ENCODE data around the gene CD209. TPM values are rescaled to one million over a fixed set of nuclear protein-coding genes. Genes with fewer than 3 reads are reported as not detected.

The CD209 gene
- total RNA-seq, 2 experiments from 2014 or later, result not detected

- peaks cover 19% of the 10 kb centered on the region for H3K4me1 ChIP-seq (ENCODE audit: insufficient read depth, low read length)
- Mint-ChIP-seq H3K27me3 (peaks cover 51% of the 10 kb centered on the region), H3K4me3 (no peak overlapping the region), H3K36me3 (ENCODE audit: low read depth) (no peaks in the 10 kb centered on the region), H3K9me3 (no peaks in the 10 kb centered on the region), H3K27ac (no peak overlapping the region), H3K4me1 (ENCODE audit: low read depth) (peaks cover 14% of the 10 kb centered on the region)
- H3K4me3 ChIP-seq (ENCODE audit: low read length), result no peak overlapping the region
- no peak overlapping the region for H3K27ac ChIP-seq (ENCODE audit: low read depth in 1 of 2, low read length in 2 of 2)
- CTCF ChIA-PET, result no interaction called here
- H3K36me3 ChIP-seq (ENCODE audit: insufficient read depth, low read length), result no peaks in the 10 kb centered on the region
- peaks cover 27 to 33% of the 10 kb centered on the region in 2 experiments for H3K27me3 ChIP-seq (ENCODE audit: control insufficient read depth in 1 of 2, insufficient read depth in 2 of 2, low read length in 2 of 2)
- POLR2A ChIA-PET, result no interaction called here
- H3K9me3 ChIP-seq (ENCODE audit: control insufficient read depth in 1 of 2, insufficient read depth in 1 of 2, low read length in 2 of 2), result peaks cover 0 to 24% of the 10 kb centered on the region in 2 experiments
- no peak for ATAC-seq (ENCODE audit: poor library complexity)
- intact Hi-C loops (cut with DNase I, micrococcal nuclease), result no loop called here
- no peak for TF ChIP-seq CTCF (IDR thresholded peaks at IDR 0.05)
- DNase-seq, result no peak
These were observed 14.0 kb downstream of the CD209 start for GRCh38 chr19:7733376-7733775.

GRCh38 chr19:7732045-7732444 lies 15.3 kb downstream of the CD209 start, which contains the start of gene CLEC4G:
Gene CLEC4G (minus strand): TSS chr19:7732110. CDS start chr19:7732102, 8 bp downstream.
- CTCF ChIA-PET, result no interaction called here
- no peak for ATAC-seq (ENCODE audit: poor library complexity)
- Mint-ChIP-seq H3K9me3 (no peaks in the 10 kb centered on the region), H3K4me1 (ENCODE audit: low read depth) (peaks cover 14% of the 10 kb centered on the region), H3K4me3 (no peak within 1 kb of the TSS), H3K27ac (no peak within 1 kb of the TSS), H3K36me3 (ENCODE audit: low read depth) (no peaks in the 10 kb centered on the region), H3K27me3 (peaks cover 59% of the 10 kb centered on the region)
- Histone ChIP-seq H3K27ac (ENCODE audit: low read depth in 1 of 2, low read length in 2 of 2) (no peak within 1 kb of the TSS), H3K36me3 (ENCODE audit: insufficient read depth, low read length) (no peaks in the 10 kb centered on the region), H3K9me3 (ENCODE audit: control insufficient read depth in 1 of 2, insufficient read depth in 1 of 2, low read length in 2 of 2) (peaks cover 0 to 28% of the 10 kb centered on the region in 2 experiments), H3K4me3 (ENCODE audit: low read length) (no peak within 1 kb of the TSS), H3K27me3 (ENCODE audit: control insufficient read depth in 1 of 2, insufficient read depth in 2 of 2, low read length in 2 of 2) (peaks cover 28 to 44% of the 10 kb centered on the region in 2 experiments), H3K4me1 (ENCODE audit: insufficient read depth, low read length) (peaks cover 19% of the 10 kb centered on the region)
- no peak for TF ChIP-seq CTCF (IDR thresholded peaks at IDR 0.05)
- POLR2A ChIA-PET, result no interaction called here
- DNase-seq, result no peak
- intact Hi-C loops (cut with DNase I, micrococcal nuclease), result no loop called here

- TF ChIP-seq CTCF (IDR thresholded peaks at IDR 0.05), result no peak
- Histone ChIP-seq H3K36me3 (ENCODE audit: insufficient read depth, low read length) (no peaks in the 10 kb centered on the region), H3K9me3 (ENCODE audit: control insufficient read depth in 1 of 2, insufficient read depth in 1 of 2, low read length in 2 of 2) (peaks cover 0 to 28% of the 10 kb centered on the region in 2 experiments), H3K4me3 (ENCODE audit: low read length) (no peak overlapping the region), H3K4me1 (ENCODE audit: insufficient read depth, low read length) (peaks cover 19% of the 10 kb centered on the region), H3K27ac (ENCODE audit: low read depth in 1 of 2, low read length in 2 of 2) (no peak overlapping the region), H3K27me3 (ENCODE audit: control insufficient read depth in 1 of 2, insufficient read depth in 2 of 2, low read length in 2 of 2) (peaks cover 28 to 44% of the 10 kb centered on the region in 2 experiments)
- Mint-ChIP-seq H3K36me3 (ENCODE audit: low read depth) (no peaks in the 10 kb centered on the region), H3K27ac (no peak overlapping the region), H3K4me3 (no peak overlapping the region), H3K27me3 (peaks cover 59% of the 10 kb centered on the region), H3K9me3 (no peaks in the 10 kb centered on the region), H3K4me1 (ENCODE audit: low read depth) (peaks cover 14% of the 10 kb centered on the region)
- intact Hi-C loops (cut with DNase I, micrococcal nuclease), result no loop called here
- ATAC-seq (ENCODE audit: poor library complexity), result no peak
- ChIA-PET POLR2A (no interaction called here), CTCF (no interaction called here)
- no peak for DNase-seq
These were observed 15.7 kb downstream of the CD209 start for GRCh38 chr19:7731615-7732014.

Data from CD4-positive, alpha-beta T cell (primary cell).